ENCODE measurements around the gene C1orf21.

Gene C1orf21

DNA sequence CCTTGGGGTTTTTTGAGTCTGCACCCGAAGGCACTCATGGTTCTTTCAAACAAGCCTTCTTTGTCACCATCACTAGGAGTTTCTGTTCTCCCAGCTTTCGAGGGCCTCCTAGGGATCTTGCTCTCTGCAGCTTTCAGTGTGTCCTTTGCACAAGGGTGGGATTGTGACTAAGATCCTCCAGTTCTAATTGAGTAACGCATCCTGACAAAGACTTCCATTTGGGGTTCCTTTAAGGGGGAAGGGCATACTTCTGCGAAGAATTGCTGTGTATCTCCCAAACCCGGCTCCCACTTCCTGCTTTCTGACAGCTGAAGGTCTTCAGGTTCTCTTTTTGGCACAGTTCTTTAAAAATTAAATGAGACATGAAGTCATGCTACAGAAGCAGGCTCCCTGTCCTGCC, 228.5 kb downstream of the C1orf21 start:
- H3K4me3 ChIP-seq (ENCODE audit: low read length), result no peak overlapping the region
- no peak for DNase-seq (ENCODE audit: low read depth)
- no peak for TF ChIP-seq CTCF (IDR thresholded peaks at IDR 0.05; ENCODE audit: insufficient read depth, low read depth, low read length, missing control alignments)

- no peak for DNase-seq (ENCODE audit: low read depth)
- TF ChIP-seq CTCF (IDR thresholded peaks at IDR 0.05; ENCODE audit: insufficient read depth, low read depth, low read length, missing control alignments), result no peak
- H3K4me3 ChIP-seq (ENCODE audit: low read length), result no peak overlapping the region
Observed at GRCh38 chr1:184616504-184616903, 229.7 kb downstream of the C1orf21 start.

DNA sequence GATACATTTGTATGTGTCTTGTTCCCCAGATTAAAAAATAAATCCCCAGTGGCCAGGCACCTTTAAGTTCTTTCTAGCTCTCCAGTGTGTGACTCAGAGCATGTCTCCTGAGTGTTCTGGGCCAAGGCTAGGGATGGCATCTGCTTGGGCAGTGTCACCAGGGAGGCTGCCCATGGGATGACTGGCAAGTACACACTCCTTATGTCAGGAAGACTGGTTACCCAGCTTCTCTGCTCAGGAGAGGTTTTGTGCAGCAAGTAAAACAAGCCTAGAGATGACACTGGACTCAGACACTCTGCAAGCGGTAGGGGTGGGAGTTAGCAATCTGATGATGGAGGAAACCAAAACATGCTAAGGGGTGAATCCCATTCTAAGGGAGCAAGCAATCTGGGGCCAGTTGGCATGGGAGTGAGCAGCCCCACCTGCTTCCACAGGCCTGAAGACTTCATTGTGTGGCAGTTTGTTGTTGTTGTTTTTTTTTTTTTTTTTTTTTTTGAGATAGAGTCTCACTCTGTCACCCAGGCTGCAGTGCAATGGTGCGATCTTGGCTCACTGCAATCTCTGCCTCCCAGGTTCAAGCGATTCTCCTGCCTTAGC, 230.7 kb downstream of the C1orf21 start:
- no peak for DNase-seq (ENCODE audit: low read depth)
- H3K4me3 ChIP-seq (ENCODE audit: low read length), result no peak overlapping the region
- TF ChIP-seq CTCF (IDR thresholded peaks at IDR 0.05; ENCODE audit: insufficient read depth, low read depth, low read length, missing control alignments), result no peak

DNA sequence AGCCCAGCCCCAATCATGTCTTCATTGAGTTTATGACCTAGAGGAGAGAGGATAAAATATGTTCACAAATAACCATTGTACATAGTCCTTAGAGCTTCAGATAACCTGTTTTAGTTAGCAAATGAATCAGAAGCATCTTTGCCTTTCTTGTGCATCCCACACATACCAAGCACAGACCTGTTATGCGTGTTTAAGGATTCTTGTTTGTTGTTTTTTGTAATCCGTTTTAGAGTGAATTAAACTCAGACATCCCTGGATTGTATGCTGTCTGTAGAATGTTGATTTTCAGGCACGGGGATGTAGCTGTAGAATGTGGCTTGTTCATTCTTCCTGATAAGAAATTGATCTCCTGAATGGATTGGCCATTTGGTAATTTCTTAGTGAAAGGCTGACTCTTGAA, 232.0 kb downstream of the C1orf21 start:
- TF ChIP-seq CTCF (IDR thresholded peaks at IDR 0.05; ENCODE audit: insufficient read depth, low read depth, low read length, missing control alignments), result no peak
- no peak overlapping the region for H3K4me3 ChIP-seq (ENCODE audit: low read length)

DNA sequence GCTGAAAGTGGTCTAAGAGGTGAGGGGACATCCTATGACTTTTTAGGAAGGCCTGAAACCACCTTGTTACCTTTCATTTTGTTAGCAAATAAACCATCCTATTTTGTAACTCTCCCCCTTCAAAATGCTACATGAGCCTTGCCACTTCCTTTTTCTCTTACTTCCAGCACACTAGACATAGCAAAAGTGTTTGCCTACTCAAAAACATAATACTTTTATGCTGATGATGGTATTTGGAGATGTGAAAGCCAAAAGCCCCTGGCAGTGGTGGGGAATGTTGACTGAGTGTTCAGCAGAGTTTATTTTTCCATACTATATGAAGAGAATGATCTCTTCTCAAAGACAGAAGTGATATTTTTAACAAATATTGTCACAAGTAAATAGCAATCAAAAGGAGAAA, 233.6 kb downstream of the C1orf21 start:
- no peak for TF ChIP-seq CTCF (IDR thresholded peaks at IDR 0.05; ENCODE audit: insufficient read depth, low read depth, low read length, missing control alignments)
- DNase-seq (ENCODE audit: low read depth), result no peak
- no peak overlapping the region for H3K4me3 ChIP-seq (ENCODE audit: low read length)

More for the DNA sequence above, 232.0 kb downstream of the C1orf21 start:
- DNase-seq (ENCODE audit: low read depth), result no peak

DNA sequence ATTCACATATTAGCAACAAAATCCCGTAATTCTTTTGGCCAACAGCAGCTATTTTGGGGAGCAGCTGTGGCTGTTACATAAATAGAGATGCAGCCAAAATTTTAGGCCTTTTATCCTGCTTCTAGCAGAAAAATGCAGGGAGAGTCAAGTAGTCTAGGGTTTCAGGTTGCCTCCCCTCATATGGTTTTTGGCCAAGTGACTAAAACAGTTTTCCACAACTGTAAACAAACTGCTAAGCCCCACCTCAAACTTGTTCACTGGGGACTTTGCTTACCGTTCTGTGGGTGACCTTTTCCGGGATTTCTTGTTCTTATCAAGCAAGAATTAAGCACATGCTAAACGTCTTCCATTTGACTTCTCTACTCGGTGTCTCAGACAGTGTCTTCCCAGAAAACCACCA, 234.4 kb downstream of the C1orf21 start:
- no peak for DNase-seq (ENCODE audit: low read depth)
- no peak for TF ChIP-seq CTCF (IDR thresholded peaks at IDR 0.05; ENCODE audit: insufficient read depth, low read depth, low read length, missing control alignments)
- no peak overlapping the region for H3K4me3 ChIP-seq (ENCODE audit: low read length)

GRCh38 chr1:184622136-184622823, 235.5 kb downstream of the C1orf21 start:
- H3K4me3 ChIP-seq (ENCODE audit: low read length), result no peak overlapping the region
- DNase-seq (ENCODE audit: low read depth), result no peak
- no peak for TF ChIP-seq CTCF (IDR thresholded peaks at IDR 0.05; ENCODE audit: insufficient read depth, low read depth, low read length, missing control alignments)
